Stimulated activated naive B cell treated with anti-CD40 and anti-IgM and Interleukin-4, amounts not matched to agents 10 μg/mL and 1 μg/mL and 100 μg/mL, for 72 hours (primary cell): ENCODE results near the gene SPHKAP.
"Not testable (repeated sequence)": the region's sequence is repeated elsewhere in the genome, so short reads cannot be mapped to it uniquely, and the experiment has no call there.

Experiments used
- ATAC-seq, 2 donors: fragments of 150-1000 bp; cut with Tn5 transposase; replicated peaks; 2 replicates each; pipeline ENCODE4 v1.10.0; 2021; ENCODE audit warnings: moderate library complexity in 1 of 2
- DNase-seq: peaks from one replicate; pipeline ENCODE4 v3.0.0; 2021
- H3K27ac Mint-ChIP-seq: one replicate; pipeline ENCODE4 v1.8.0; 2022; ENCODE audit warnings: mild to moderate bottlenecking, mixed read lengths
- H3K27me3 Mint-ChIP-seq, 2 donors: one replicate each; pipeline ENCODE4 v1.8.0; 2022; ENCODE audit warnings: mixed read lengths in 2 of 2
- H3K36me3 Mint-ChIP-seq, 2 donors: one replicate each; pipeline ENCODE4 v1.8.0; 2022; ENCODE audit warnings: mixed read lengths in 2 of 2, mild to moderate bottlenecking in 1 of 2
- H3K4me1 Mint-ChIP-seq, 2 donors: one replicate each; pipeline ENCODE4 v1.8.0; 2022; ENCODE audit warnings: mixed read lengths in 2 of 2, mild to moderate bottlenecking in 1 of 2
- H3K4me3 Mint-ChIP-seq, 2 donors: one replicate each; pipeline ENCODE4 v1.8.0; 2022; ENCODE audit warnings: mild to moderate bottlenecking in 2 of 2, mixed read lengths in 2 of 2, moderate library complexity in 1 of 2
- H3K9me3 Mint-ChIP-seq, 2 donors: one replicate each; pipeline ENCODE4 v1.8.0; 2022; ENCODE audit warnings: mixed read lengths in 2 of 2, mild to moderate bottlenecking in 1 of 2

SPHKAP gene

GRCh38 chr2:228079194-228079593 lies 102.3 kb downstream of the SPHKAP start:
- no peak for ATAC-seq
- DNase-seq: no peak
- Mint-ChIP-seq H3K27ac (no peak overlapping the region), H3K4me1 (no peaks in the 10 kb centered on the region), H3K9me3 (peaks cover 2 to 7% of the 10 kb centered on the region in 2 donors), H3K4me3 (no peak overlapping the region), H3K36me3 (no peaks in the 10 kb centered on the region), H3K27me3 (no peaks in the 10 kb centered on the region)

GRCh38 chr2:228076695-228077094 lies 104.8 kb downstream of the SPHKAP start:
- not testable (repeated sequence) for H3K4me1 Mint-ChIP-seq, ATAC-seq, H3K27ac Mint-ChIP-seq, H3K4me3 Mint-ChIP-seq, H3K36me3 Mint-ChIP-seq, H3K9me3 Mint-ChIP-seq, H3K27me3 Mint-ChIP-seq, DNase-seq

GRCh38 chr2:228072669-228073068 lies 108.8 kb downstream of the SPHKAP start:
- H3K36me3 Mint-ChIP-seq: no peaks in the 10 kb centered on the region
- no peak overlapping the region for H3K27ac Mint-ChIP-seq
- H3K4me3 Mint-ChIP-seq: no peak overlapping the region
- ATAC-seq (no peak), DNase-seq (no peak)
- H3K4me1 Mint-ChIP-seq: no peaks in the 10 kb centered on the region
- H3K27me3 Mint-ChIP-seq: no peaks in the 10 kb centered on the region
- H3K9me3 Mint-ChIP-seq: peaks cover 0 to 3% of the 10 kb centered on the region in 2 donors

- H3K9me3 Mint-ChIP-seq: no peaks in the 10 kb centered on the region
- no peaks in the 10 kb centered on the region for H3K4me1 Mint-ChIP-seq
- H3K4me3 Mint-ChIP-seq: no peak overlapping the region
- H3K27me3 Mint-ChIP-seq: no peaks in the 10 kb centered on the region
- no peak for ATAC-seq
- H3K27ac Mint-ChIP-seq: no peak overlapping the region
- H3K36me3 Mint-ChIP-seq: no peaks in the 10 kb centered on the region
- no peak for DNase-seq
These were observed 114.2 kb downstream of the SPHKAP start for GRCh38 chr2:228067309-228067708.

GRCh38 chr2:228066126-228066798 lies 115.2 kb downstream of the SPHKAP start:
- Mint-ChIP-seq H3K4me1 (no peaks in the 10 kb centered on the region), H3K27ac (no peak overlapping the region), H3K4me3 (no peak overlapping the region), H3K36me3 (no peaks in the 10 kb centered on the region), H3K27me3 (no peaks in the 10 kb centered on the region), H3K9me3 (no peaks in the 10 kb centered on the region)
- no peak for DNase-seq
- no peak for ATAC-seq

- no peak overlapping the region for H3K27ac Mint-ChIP-seq
- no peaks in the 10 kb centered on the region for H3K27me3 Mint-ChIP-seq
- H3K36me3 Mint-ChIP-seq: no peaks in the 10 kb centered on the region
- H3K4me1 Mint-ChIP-seq: no peaks in the 10 kb centered on the region
- ATAC-seq (no peak), DNase-seq (no peak)
- H3K9me3 Mint-ChIP-seq: peaks cover 0 to 1% of the 10 kb centered on the region in 2 donors
- no peak overlapping the region for H3K4me3 Mint-ChIP-seq
These were observed 115.8 kb downstream of the SPHKAP start for GRCh38 chr2:228065686-228066085.

DNA sequence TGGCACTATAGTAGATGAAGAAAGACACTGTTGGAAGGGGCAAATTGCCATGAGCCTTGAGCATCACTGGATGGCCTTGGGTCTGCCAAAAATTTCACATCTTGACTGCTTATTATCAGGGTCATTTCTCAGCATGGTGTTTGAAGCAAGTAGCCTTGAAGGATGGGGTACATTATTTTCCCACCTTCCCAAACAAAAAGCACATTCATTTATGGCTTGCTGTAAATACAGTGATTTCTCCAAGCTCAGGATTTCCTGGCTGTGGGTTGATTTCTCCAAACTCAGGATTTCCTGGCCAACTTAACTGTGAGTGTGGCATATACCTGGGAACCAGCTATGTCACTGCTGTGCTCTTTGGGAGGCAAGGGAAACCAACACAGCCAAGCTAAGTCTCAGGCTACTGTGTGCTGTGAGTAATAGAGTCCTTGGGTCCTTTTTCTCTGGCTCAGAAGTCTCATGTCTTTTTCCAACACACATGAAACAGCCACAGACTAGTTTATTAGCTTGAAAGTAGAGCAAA lies 116.6 kb downstream of the SPHKAP start:
- Mint-ChIP-seq H3K9me3 (peaks cover 0 to 1% of the 10 kb centered on the region in 2 donors), H3K27ac (no peak overlapping the region), H3K36me3 (no peaks in the 10 kb centered on the region), H3K4me1 (no peaks in the 10 kb centered on the region), H3K27me3 (no peaks in the 10 kb centered on the region), H3K4me3 (no peak overlapping the region)
- ATAC-seq (no peak), DNase-seq (no peak)

GRCh38 chr2:228064024-228064423 lies 117.5 kb downstream of the SPHKAP start:
- ATAC-seq (no peak), DNase-seq (no peak)
- Mint-ChIP-seq H3K36me3 (no peaks in the 10 kb centered on the region), H3K27ac (no peak overlapping the region), H3K4me3 (no peak overlapping the region), H3K27me3 (no peaks in the 10 kb centered on the region), H3K4me1 (no peaks in the 10 kb centered on the region), H3K9me3 (peaks cover 0 to 1% of the 10 kb centered on the region in 2 donors)

DNA sequence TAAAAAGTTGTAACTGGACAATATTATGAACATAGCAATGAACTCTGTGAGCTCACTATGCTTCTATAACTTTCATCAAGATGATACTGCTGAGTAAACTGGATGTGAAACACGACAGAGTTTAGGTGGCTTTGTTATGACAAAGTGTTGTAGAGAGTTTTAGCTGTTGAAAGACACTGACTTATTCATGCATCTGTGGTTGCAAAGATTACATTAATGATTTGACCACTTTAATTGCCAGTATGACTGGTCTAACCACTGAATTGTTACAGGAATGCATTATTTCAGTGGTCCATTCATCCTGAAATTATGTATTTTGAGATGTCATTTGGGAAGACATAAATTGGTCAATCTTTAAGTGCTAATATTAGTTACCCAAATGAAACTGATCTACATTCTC lies 117.9 kb downstream of the SPHKAP start:
- Mint-ChIP-seq H3K9me3 (peaks cover 0 to 1% of the 10 kb centered on the region in 2 donors), H3K4me1 (no peaks in the 10 kb centered on the region), H3K4me3 (no peak overlapping the region), H3K27me3 (no peaks in the 10 kb centered on the region), H3K27ac (no peak overlapping the region), H3K36me3 (no peaks in the 10 kb centered on the region)
- DNase-seq (no peak), ATAC-seq (no peak)

- Mint-ChIP-seq H3K36me3 (no peaks in the 10 kb centered on the region), H3K4me3 (no peak overlapping the region), H3K27ac (no peak overlapping the region), H3K4me1 (no peaks in the 10 kb centered on the region), H3K9me3 (peaks cover 0 to 1% of the 10 kb centered on the region in 2 donors), H3K27me3 (no peaks in the 10 kb centered on the region)
- DNase-seq (no peak), ATAC-seq (no peak)
These were observed 121.8 kb downstream of the SPHKAP start for GRCh38 chr2:228059735-228060134.

- DNase-seq: no peak
- H3K36me3 Mint-ChIP-seq: no peaks in the 10 kb centered on the region
- ATAC-seq: no peak
- H3K27me3 Mint-ChIP-seq: no peaks in the 10 kb centered on the region
- no peak overlapping the region for H3K27ac Mint-ChIP-seq
- H3K9me3 Mint-ChIP-seq: peaks cover 0 to 3% of the 10 kb centered on the region in 2 donors
- H3K4me3 Mint-ChIP-seq: no peak overlapping the region
- no peaks in the 10 kb centered on the region for H3K4me1 Mint-ChIP-seq
These were observed 125.0 kb downstream of the SPHKAP start for GRCh38 chr2:228056293-228057097.

DNA sequence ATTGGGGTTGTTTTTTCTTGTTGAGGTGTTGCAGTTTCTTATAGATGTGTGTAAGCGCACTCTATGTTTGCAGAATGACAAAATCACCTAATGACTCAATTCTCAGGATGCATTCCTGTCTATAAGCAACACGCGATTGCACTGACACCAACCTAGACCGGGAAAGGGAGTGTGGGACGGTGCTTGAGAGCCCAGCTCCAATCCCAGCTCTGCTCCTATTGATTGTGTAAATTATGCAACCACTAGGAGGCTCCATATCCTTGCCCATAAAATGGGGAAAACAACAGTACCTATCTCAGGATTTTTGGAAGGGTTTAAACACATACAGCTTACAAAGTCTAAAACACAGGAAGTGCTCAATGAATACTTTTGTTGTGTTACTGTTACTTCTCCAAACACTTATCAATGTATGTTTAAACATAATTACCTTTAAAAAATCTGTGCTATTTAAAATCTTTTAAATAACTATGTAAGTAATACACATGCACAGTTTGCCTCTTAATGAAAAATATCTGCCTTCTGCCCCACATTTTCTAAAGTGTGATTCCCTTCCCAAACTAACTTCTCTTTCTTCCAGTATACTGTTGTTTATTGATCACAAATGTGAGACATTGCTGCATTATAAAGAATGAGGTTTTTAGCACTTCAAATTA lies 132.5 kb downstream of the SPHKAP start:
- Mint-ChIP-seq H3K4me3 (no peak overlapping the region), H3K9me3 (no peaks in the 10 kb centered on the region), H3K36me3 (no peaks in the 10 kb centered on the region), H3K27ac (no peak overlapping the region), H3K27me3 (no peaks in the 10 kb centered on the region), H3K4me1 (no peaks in the 10 kb centered on the region)
- ATAC-seq (peak in 1 of 2 donors; percentile 29), DNase-seq (no peak)

DNA sequence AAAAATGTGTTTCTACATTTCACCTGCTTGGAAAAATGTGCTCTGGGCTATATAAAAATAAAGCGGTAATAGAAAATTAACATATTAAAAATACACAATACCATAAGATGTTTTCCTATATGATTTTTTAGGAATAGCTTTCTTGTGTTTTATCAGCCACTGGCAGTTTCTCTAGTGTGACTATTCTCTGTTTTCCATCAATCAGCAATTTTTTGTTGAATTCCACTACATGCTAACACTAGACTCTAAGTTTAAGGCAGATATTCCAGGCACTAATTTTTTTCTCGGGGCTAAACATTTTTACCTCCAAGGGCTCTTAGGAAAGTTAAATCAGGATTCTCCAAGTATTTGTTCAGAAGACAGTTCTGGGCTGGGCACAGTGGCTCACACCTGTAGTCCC lies 140.5 kb downstream of the SPHKAP start:
- H3K4me3 Mint-ChIP-seq: no peak overlapping the region
- H3K27me3 Mint-ChIP-seq: no peaks in the 10 kb centered on the region
- no peak overlapping the region for H3K27ac Mint-ChIP-seq
- ATAC-seq: no peak
- no peaks in the 10 kb centered on the region for H3K9me3 Mint-ChIP-seq
- H3K36me3 Mint-ChIP-seq: no peaks in the 10 kb centered on the region
- no peaks in the 10 kb centered on the region for H3K4me1 Mint-ChIP-seq
- DNase-seq: no peak

DNA sequence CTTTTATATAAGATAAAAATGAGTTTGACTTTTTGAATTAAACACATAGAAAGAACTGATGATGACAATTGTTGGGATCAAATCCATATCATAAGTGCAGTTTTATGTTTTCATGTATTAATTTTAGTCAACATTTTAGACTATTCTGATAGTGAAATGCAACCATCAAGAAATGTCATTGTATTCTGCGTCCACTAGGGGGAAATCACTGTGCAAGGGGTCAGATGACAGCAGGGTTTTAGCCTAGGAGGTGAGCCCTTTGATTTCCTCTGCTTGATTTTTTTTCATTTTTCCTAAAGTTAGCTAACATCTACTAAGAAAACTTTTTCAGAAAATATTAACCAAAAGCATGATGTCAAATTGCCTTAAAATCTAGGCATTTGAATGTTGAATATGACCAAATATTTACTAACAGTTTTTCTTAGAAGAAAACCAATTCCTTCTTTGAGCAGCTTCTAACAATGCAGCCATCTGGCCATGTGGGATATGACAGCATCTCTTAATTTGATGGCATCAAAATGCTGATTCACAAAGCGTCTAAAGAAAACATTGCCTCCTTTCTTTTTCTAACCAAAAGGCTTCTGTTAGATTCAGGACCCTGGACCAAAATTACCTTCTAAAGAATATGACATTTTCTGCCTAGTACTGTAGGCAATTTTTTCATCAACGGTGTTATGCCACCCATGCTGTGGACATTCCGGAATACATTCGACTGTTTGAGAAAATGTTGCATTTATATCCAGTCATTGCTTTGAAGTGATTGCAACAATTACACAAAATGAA lies 141.5 kb downstream of the SPHKAP start:
- H3K27ac Mint-ChIP-seq: no peak overlapping the region
- H3K27me3 Mint-ChIP-seq: no peaks in the 10 kb centered on the region
- ATAC-seq (peak; percentile 49 to 50), DNase-seq (no peak)
- no peaks in the 10 kb centered on the region for H3K36me3 Mint-ChIP-seq
- no peak overlapping the region for H3K4me3 Mint-ChIP-seq
- H3K9me3 Mint-ChIP-seq: no peaks in the 10 kb centered on the region
- no peaks in the 10 kb centered on the region for H3K4me1 Mint-ChIP-seq
